Kidney (tissue), 14 donors: ENCODE measurements around the gene BTNL3. TPM values are rescaled to one million over a fixed set of nuclear protein-coding genes. Genes with fewer than 3 reads are reported as not detected.

ENCODE experiments used
- DNase-seq, 5 donors: peaks; one replicate each; pipeline ENCODE4 v3.0.0-alpha.2; 2013 to 2020
- FAIRE-seq: peaks from 2 replicates; lab custom pipeline; 2012; peaks lifted over from hg19 to GRCh38; lab: Jason Lieb, UNC
- H3K27ac ChIP-seq, 2 donors: one replicate each; pipeline ENCODE4 v1.7.0; 2013; ENCODE audit warnings: low read depth in 2 of 2, low read length in 2 of 2, inconsistent platforms in 1 of 2
- H3K27me3 ChIP-seq: one replicate; pipeline ENCODE4 v1.7.1; 2013; ENCODE audit warnings: low read length, inconsistent platforms; ENCODE audit not compliant: control insufficient read depth, insufficient read depth
- H3K36me3 ChIP-seq, 3 donors: one replicate each; pipeline versions ENCODE4 v1.7.0 to v1.7.1; 2013; ENCODE audit warnings: low read length in 3 of 3, control low read depth in 1 of 3, inconsistent platforms in 1 of 3; ENCODE audit not compliant: insufficient read depth in 3 of 3, control insufficient read depth in 2 of 3
- H3K4me1 ChIP-seq, 3 donors: one replicate each; pipeline versions ENCODE4 v1.7.0 to v1.7.1; 2013; ENCODE audit warnings: low read length in 3 of 3, inconsistent platforms in 1 of 3, low read depth in 1 of 3; ENCODE audit not compliant: control insufficient read depth in 2 of 3, insufficient read depth in 2 of 3
- H3K4me3 ChIP-seq, 3 donors: one replicate each; pipeline versions ENCODE4 v1.7.0 to v1.8.1; 2013; ENCODE audit warnings: low read length in 3 of 3, control low read depth in 1 of 3, inconsistent platforms in 1 of 3
- H3K9ac ChIP-seq, 3 donors: one replicate each; pipeline versions ENCODE4 v1.7.0 to v1.7.1; 2013; ENCODE audit warnings: low read length in 3 of 3, control low read depth in 1 of 3, inconsistent platforms in 1 of 3
- H3K9me3 ChIP-seq, 3 donors: one replicate each; pipeline versions ENCODE4 v1.7.0 to v1.7.1; 2013; ENCODE audit warnings: low read length in 3 of 3, control low read depth in 1 of 3, inconsistent platforms in 1 of 3; ENCODE audit not compliant: control insufficient read depth in 2 of 3, insufficient read depth in 1 of 3
- CTCF ChIP-seq: IDR thresholded peaks from 3 replicates; pipeline ENCODE4 v1.5.1; 2012; ENCODE audit warnings: mild to moderate bottlenecking, moderate library complexity, borderline replicate concordance; ENCODE audit not compliant: insufficient read depth; ENCODE audit errors: extremely low read depth
- intact Hi-C: fragments of 100-400 bp; cut with DNase I; formaldehyde crosslinking; loops from one replicate; pipeline ENCODE4 v1.11.1; 2022
- polyA plus RNA-seq: library from polyadenylated mRNA; stranded (reverse); fragments of 350-450 nt; fragmentation: Illumina TruSeq; extraction: RNeasy Lipid Tissue Mini Kit (QIAGEN cat#74804); gene quantifications from one replicate; pipeline ENCODE4 v1.2.3, GENCODE V29; 2014; ENCODE audit warnings: low read depth, low replicate concordance; ENCODE audit not compliant: insufficient read depth
- total RNA-seq: library from RNA; stranded (reverse); fragmentation: NEBNext Ultra II Directional; extraction: Animal tissue kit (Norgen Biotek cat#: 25700); gene quantifications from one replicate; pipeline ENCODE4 v1.2.1, GENCODE V29; 2021
- donor health status: control.
- donor health status: control.
- donor health status: control.
- donor health status: control.
- donor health status: control.
- donor health status: DM: yes; HTN: yes; CAD: no.
- donor health status: Normal renal cell carcinoma (clear cell type).

The BTNL3 gene
- total and polyA plus RNA-seq, 2 donors from 2014 or later: 0.30 TPM; not detected in 1

- Histone ChIP-seq H3K27ac (no peak overlapping the region), H3K9ac (no peak overlapping the region), H3K4me3 (no peak overlapping the region), H3K36me3 (no peaks in the 10 kb centered on the region), H3K27me3 (no peaks in the 10 kb centered on the region), H3K9me3 (no peaks in the 10 kb centered on the region), H3K4me1 (no peaks in the 10 kb centered on the region)
- intact Hi-C loops: no loop called here
- FAIRE-seq (no peak), DNase-seq (no peak)
- no peak for TF ChIP-seq CTCF
Measured at GRCh38 chr5:180974612-180975315, 13.9 kb upstream of the BTNL3 start.

- FAIRE-seq (no peak), DNase-seq (no peak)
- Histone ChIP-seq H3K4me3 (no peak overlapping the region), H3K36me3 (no peaks in the 10 kb centered on the region), H3K9ac (no peak overlapping the region), H3K27ac (no peak overlapping the region), H3K27me3 (no peaks in the 10 kb centered on the region), H3K4me1 (no peaks in the 10 kb centered on the region), H3K9me3 (no peaks in the 10 kb centered on the region)
- intact Hi-C loops: no loop called here
- TF ChIP-seq CTCF: no peak
Measured at GRCh38 chr5:180975338-180975737, 13.3 kb upstream of the BTNL3 start.

- FAIRE-seq (no peak), DNase-seq (no peak)
- TF ChIP-seq CTCF: no peak
- Histone ChIP-seq H3K4me1 (no peaks in the 10 kb centered on the region), H3K27ac (no peak overlapping the region), H3K9ac (no peak overlapping the region), H3K36me3 (no peaks in the 10 kb centered on the region), H3K9me3 (no peaks in the 10 kb centered on the region), H3K27me3 (no peaks in the 10 kb centered on the region), H3K4me3 (no peak overlapping the region)
- intact Hi-C loops: no loop called here
Measured at GRCh38 chr5:180976518-180976917, 12.1 kb upstream of the BTNL3 start.

GRCh38 chr5:180977852-180978251, 10.8 kb upstream of the BTNL3 start:
- no peak for FAIRE-seq
- no peak overlapping the region for H3K27ac ChIP-seq

More at GRCh38 chr5:180977852-180978251, 10.8 kb upstream of the BTNL3 start:
- intact Hi-C loops: no loop called here
- Histone ChIP-seq H3K9ac (no peak overlapping the region), H3K27me3 (no peaks in the 10 kb centered on the region), H3K36me3 (no peaks in the 10 kb centered on the region), H3K4me1 (no peaks in the 10 kb centered on the region), H3K4me3 (no peak overlapping the region), H3K9me3 (no peaks in the 10 kb centered on the region)
- no peak for DNase-seq
- TF ChIP-seq CTCF: no peak
